T-helper 22 cell (primary cell): Measurements from ENCODE around the gene AAMDC.
"Not testable (repeated sequence)": the region's sequence is repeated elsewhere in the genome, so short reads cannot be mapped to it uniquely, and the experiment has no call there.

Experiments used
- DNase-seq: peaks from one replicate; pipeline ENCODE4 v3.0.0-alpha.2; 2020; ENCODE audit warnings: low read depth

AAMDC gene

GRCh38 chr11:77886401-77886800 is 65.5 kb downstream of the AAMDC start:
- DNase-seq, result no peak

- not testable (repeated sequence) for DNase-seq
These were observed 68.1 kb downstream of the AAMDC start for GRCh38 chr11:77889045-77889444.

GRCh38 chr11:77890100-77890614 is 69.2 kb downstream of the AAMDC start:
- not testable (repeated sequence) for DNase-seq

GRCh38 chr11:77890619-77891056 is 69.7 kb downstream of the AAMDC start:
- DNase-seq, result not testable (repeated sequence)

GRCh38 chr11:77891256-77891655 is 70.3 kb downstream of the AAMDC start:
- DNase-seq, result not testable (repeated sequence)

GRCh38 chr11:77891703-77892102 is 70.8 kb downstream of the AAMDC start:
- DNase-seq, result not testable (repeated sequence)

GRCh38 chr11:77894949-77895348 is 74.0 kb downstream of the AAMDC start:
- DNase-seq, result not testable (repeated sequence)

- no peak for DNase-seq
These were observed 87.9 kb downstream of the AAMDC start for GRCh38 chr11:77908835-77909234.

GRCh38 chr11:77909277-77909676 is 88.3 kb downstream of the AAMDC start:
- DNase-seq, result no peak

GRCh38 chr11:77910828-77911227 is 89.9 kb downstream of the AAMDC start:
- DNase-seq, result not testable (repeated sequence)

GRCh38 chr11:77913608-77914306 is 92.8 kb downstream of the AAMDC start:
- not testable (repeated sequence) for DNase-seq

- DNase-seq, result not testable (repeated sequence)
These were observed 93.4 kb downstream of the AAMDC start for GRCh38 chr11:77914307-77914791.

GRCh38 chr11:77917713-77918112 is 96.8 kb downstream of the AAMDC start:
- not testable (repeated sequence) for DNase-seq
